ENCODE data around the gene CST3. TPM values are rescaled to one million over a fixed set of nuclear protein-coding genes. Genes with fewer than 3 reads are reported as not detected.

CST3 gene
- total and polyA plus RNA-seq, 10 of the 15 experiments (the other 5 are each of a cell fraction or from before 2014, with no cell fraction given) = 11.8 to 127 (median 57.8) TPM

DNA sequence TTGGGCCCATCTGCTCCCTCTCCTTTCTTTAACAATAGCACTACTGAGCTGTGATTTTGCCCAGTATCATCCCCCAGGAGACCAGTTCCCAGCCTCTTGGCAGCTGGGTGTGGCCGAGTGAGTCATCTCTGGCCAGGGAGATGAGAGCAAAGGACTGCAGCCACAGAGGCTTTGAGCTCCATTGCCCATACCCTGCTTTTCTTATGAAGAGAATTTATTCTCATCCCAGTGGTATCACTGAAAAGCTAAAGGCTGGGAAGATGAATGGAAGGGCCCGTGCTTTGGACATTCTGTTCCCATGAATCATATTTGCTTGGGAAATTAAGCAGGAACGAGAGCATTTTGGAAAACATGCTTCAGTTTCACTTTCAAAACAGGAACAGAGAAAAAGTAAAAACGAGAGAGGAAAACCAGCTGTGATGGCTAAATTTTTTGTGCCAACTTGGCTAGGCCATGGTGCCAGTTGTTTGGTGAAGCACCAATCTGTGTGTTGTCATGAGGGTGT lies 14.9 kb downstream of the CST3 start (continued):
- TF ChIP-seq SKIL (IDR thresholded peaks at IDR 0.05; ENCODE audit: low read depth, poor library complexity, severe bottlenecking) (no peak), RAD21 (IDR thresholded peaks at IDR 0.05; ENCODE audit: insufficient read depth, low read depth, low read length) (no peak), RB1 (IDR thresholded peaks at IDR 0.05; ENCODE audit: borderline replicate concordance) (no peak), NKRF (conservative IDR thresholded peaks at IDR 0.05) (no peak), SIX5 (IDR thresholded peaks at IDR 0.05; ENCODE audit: low read depth, low read length, severe bottlenecking) (no peak), PML (IDR thresholded peaks at IDR 0.05; ENCODE audit: low read length) (no peak), ATF7 (IDR thresholded peaks at IDR 0.05; ENCODE audit: low read depth) (no peak), CEBPZ (IDR thresholded peaks at IDR 0.05; ENCODE audit: low read depth, low read length) (no peak), ZBED1 (IDR thresholded peaks at IDR 0.05; ENCODE audit: borderline replicate concordance) (no peak), KLF5 (IDR thresholded peaks at IDR 0.05; ENCODE audit: partially characterized antibody) (no peak), SMC3 (IDR thresholded peaks at IDR 0.05; ENCODE audit: borderline replicate concordance, low read length) (no peak), NFIC (IDR thresholded peaks at IDR 0.05; ENCODE audit: low read depth, low read length) (no peak), CHD2 (IDR thresholded peaks at IDR 0.05; ENCODE audit: borderline replicate concordance, low read depth, low read length) (no peak)
- TF ChIP-seq, protein P1, sequence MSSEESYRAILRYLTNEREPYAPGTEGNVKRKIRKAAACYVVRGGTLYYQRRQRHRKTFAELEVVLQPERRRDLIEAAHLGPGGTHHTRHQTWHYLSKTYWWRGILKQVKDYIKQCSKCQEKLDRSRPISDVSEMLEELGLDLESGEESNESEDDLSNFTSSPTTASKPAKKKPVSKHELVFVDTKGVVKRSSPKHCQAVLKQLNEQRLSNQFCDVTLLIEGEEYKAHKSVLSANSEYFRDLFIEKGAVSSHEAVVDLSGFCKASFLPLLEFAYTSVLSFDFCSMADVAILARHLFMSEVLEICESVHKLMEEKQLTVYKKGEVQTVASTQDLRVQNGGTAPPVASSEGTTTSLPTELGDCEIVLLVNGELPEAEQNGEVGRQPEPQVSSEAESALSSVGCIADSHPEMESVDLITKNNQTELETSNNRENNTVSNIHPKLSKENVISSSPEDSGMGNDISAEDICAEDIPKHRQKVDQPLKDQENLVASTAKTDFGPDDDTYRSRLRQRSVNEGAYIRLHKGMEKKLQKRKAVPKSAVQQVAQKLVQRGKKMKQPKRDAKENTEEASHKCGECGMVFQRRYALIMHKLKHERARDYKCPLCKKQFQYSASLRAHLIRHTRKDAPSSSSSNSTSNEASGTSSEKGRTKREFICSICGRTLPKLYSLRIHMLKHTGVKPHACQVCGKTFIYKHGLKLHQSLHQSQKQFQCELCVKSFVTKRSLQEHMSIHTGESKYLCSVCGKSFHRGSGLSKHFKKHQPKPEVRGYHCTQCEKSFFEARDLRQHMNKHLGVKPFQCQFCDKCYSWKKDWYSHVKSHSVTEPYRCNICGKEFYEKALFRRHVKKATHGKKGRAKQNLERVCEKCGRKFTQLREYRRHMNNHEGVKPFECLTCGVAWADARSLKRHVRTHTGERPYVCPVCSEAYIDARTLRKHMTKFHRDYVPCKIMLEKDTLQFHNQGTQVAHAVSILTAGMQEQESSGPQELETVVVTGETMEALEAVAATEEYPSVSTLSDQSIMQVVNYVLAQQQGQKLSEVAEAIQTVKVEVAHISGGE (CRISPR knock-in tag; IDR thresholded peaks at IDR 0.05) = no peak
- TF ChIP-seq, protein P2, sequence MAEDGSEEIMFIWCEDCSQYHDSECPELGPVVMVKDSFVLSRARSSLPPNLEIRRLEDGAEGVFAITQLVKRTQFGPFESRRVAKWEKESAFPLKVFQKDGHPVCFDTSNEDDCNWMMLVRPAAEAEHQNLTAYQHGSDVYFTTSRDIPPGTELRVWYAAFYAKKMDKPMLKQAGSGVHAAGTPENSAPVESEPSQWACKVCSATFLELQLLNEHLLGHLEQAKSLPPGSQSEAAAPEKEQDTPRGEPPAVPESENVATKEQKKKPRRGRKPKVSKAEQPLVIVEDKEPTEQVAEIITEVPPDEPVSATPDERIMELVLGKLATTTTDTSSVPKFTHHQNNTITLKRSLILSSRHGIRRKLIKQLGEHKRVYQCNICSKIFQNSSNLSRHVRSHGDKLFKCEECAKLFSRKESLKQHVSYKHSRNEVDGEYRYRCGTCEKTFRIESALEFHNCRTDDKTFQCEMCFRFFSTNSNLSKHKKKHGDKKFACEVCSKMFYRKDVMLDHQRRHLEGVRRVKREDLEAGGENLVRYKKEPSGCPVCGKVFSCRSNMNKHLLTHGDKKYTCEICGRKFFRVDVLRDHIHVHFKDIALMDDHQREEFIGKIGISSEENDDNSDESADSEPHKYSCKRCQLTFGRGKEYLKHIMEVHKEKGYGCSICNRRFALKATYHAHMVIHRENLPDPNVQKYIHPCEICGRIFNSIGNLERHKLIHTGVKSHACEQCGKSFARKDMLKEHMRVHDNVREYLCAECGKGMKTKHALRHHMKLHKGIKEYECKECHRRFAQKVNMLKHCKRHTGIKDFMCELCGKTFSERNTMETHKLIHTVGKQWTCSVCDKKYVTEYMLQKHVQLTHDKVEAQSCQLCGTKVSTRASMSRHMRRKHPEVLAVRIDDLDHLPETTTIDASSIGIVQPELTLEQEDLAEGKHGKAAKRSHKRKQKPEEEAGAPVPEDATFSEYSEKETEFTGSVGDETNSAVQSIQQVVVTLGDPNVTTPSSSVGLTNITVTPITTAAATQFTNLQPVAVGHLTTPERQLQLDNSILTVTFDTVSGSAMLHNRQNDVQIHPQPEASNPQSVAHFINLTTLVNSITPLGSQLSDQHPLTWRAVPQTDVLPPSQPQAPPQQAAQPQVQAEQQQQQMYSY (CRISPR knock-in tag; IDR thresholded peaks at IDR 0.05) = no peak

Data from GM12878 (cell line).